Measurements from ENCODE around the gene PRPSAP1.

- no peak for TF ChIP-seq CTCF (conservative IDR thresholded peaks at IDR 0.05; ENCODE audit: low read depth, low read length)
- no peak for TF ChIP-seq EZH2 (IDR thresholded peaks at IDR 0.05; ENCODE audit: low read length, unreplicated experiment)
- no peak for TF ChIP-seq EZH2phosphoT487 (IDR thresholded peaks at IDR 0.05; ENCODE audit: borderline replicate concordance, low read length)
Measured at GRCh38 chr17:76307966-76308338, 45.8 kb downstream of the PRPSAP1 start, which contains the start of gene QRICH2.

All from PC-3 (cell line).